CD4-positive, alpha-beta T cell (primary cell): ENCODE results near the gene CASP10. TPM values are rescaled to one million over a fixed set of nuclear protein-coding genes. Genes with fewer than 3 reads are reported as not detected.

Source experiments
- ATAC-seq: fragments of 200-7000 bp; cut with Tn5 transposase; one replicate; pipeline ENCODE4 v1.10.0; 2022; ENCODE audit warnings: mild to moderate bottlenecking; ENCODE audit not compliant: poor library complexity
- CTCF ChIA-PET: fragments of 350-600 bp; sonication (Branson Sonifier 250); formaldehyde crosslinking; loops from one replicate; lab custom pipeline; 2021; ENCODE audit warnings: antibody characterized with exemption, inconsistent platforms; lab: Charles Lee
- POLR2A ChIA-PET: fragments of 350-600 bp; sonication (Branson Sonifier 250); formaldehyde crosslinking; loops from one replicate; lab custom pipeline; 2021; ENCODE audit warnings: antibody characterized with exemption, inconsistent platforms; lab: Charles Lee
- DNase-seq, 14 experiments: peaks; one replicate each; pipeline ENCODE4 v3.0.0-alpha.2; 2013 to 2020; ENCODE audit warnings: mixed read lengths in 2 of 14
- H3K27ac ChIP-seq, 2 donors: one replicate each; pipeline versions ENCODE4 v1.5.1 to v1.7.0; 2013; ENCODE audit warnings: low read length in 2 of 2, low read depth in 1 of 2, mild to moderate bottlenecking in 1 of 2
- H3K27me3 ChIP-seq, 2 experiments: 1 replicate in 1 of 2; 2 replicates in 1 of 2; pipeline versions ENCODE4 v1.6.1 to v1.7.0; 2013; ENCODE audit warnings: low read length in 2 of 2, control low read depth in 1 of 2, mild to moderate bottlenecking in 1 of 2, moderate library complexity in 1 of 2; ENCODE audit not compliant: insufficient read depth in 2 of 2, control insufficient read depth in 1 of 2
- H3K36me3 ChIP-seq: one replicate; pipeline ENCODE4 v1.6.1; 2013; ENCODE audit warnings: low read length, control low read depth; ENCODE audit not compliant: insufficient read depth
- H3K4me1 ChIP-seq: one replicate; pipeline ENCODE4 v1.6.1; 2013; ENCODE audit warnings: low read length, control low read depth; ENCODE audit not compliant: insufficient read depth
- H3K4me3 ChIP-seq: one replicate; pipeline ENCODE4 v1.5.1; 2013; ENCODE audit warnings: mild to moderate bottlenecking, low read length, moderate library complexity
- H3K9me3 ChIP-seq, 2 experiments: 1 replicate in 1 of 2; 2 replicates in 1 of 2; pipeline versions ENCODE4 v1.6.1 to v1.7.0; 2013; ENCODE audit warnings: low read length in 2 of 2, mild to moderate bottlenecking in 2 of 2, control low read depth in 1 of 2, moderate library complexity in 1 of 2; ENCODE audit not compliant: control insufficient read depth in 1 of 2, insufficient read depth in 1 of 2
- H3K27ac Mint-ChIP-seq: one replicate; pipeline ENCODE4 v1.8.0; 2020; ENCODE audit warnings: mixed read lengths
- H3K27me3 Mint-ChIP-seq: one replicate; pipeline ENCODE4 v1.8.0; 2021; ENCODE audit warnings: mixed read lengths
- H3K36me3 Mint-ChIP-seq: one replicate; pipeline ENCODE4 v1.8.0; 2021; ENCODE audit warnings: low read depth, mixed read lengths
- H3K4me1 Mint-ChIP-seq: one replicate; pipeline ENCODE4 v1.8.0; 2021; ENCODE audit warnings: low read depth, mixed read lengths
- H3K4me3 Mint-ChIP-seq: one replicate; pipeline ENCODE4 v1.8.0; 2020; ENCODE audit warnings: mild to moderate bottlenecking, mixed read lengths
- H3K9me3 Mint-ChIP-seq: one replicate; pipeline ENCODE4 v1.8.0; 2020; ENCODE audit warnings: mixed read lengths
- intact Hi-C, 2 experiments: fragments of 100-400 bp; cut with DNase I in 1 of 2; cut with micrococcal nuclease in 1 of 2; formaldehyde crosslinking; loops; one replicate each; pipeline versions ENCODE4 v1.15.1 to v1.9.0; 2023 to 2025; cut with DNase I, micrococcal nuclease
- total RNA-seq, 174 experiments: library from RNA in 2 of 174; stranded (reverse) in 2 of 174; gene quantifications; one replicate each; pipeline ENCODE4 v1.2.3 and lab custom pipeline; 2021 to 2026
- TF ChIP-seq, protein P1 (sequence below): fragments of 200-600 bp; IDR thresholded peaks from one replicate; pipeline ENCODE4 v1.8.0; 2022; ENCODE audit warnings: antibody characterized with exemption, mild to moderate bottlenecking

The CASP10 gene
- total RNA-seq, 2 experiments from 2014 or later, result 12.6 to 13.7 TPM

- H3K4me1 Mint-ChIP-seq, result peaks cover 42% of the 10 kb centered on the region
- TF ChIP-seq, protein P1, sequence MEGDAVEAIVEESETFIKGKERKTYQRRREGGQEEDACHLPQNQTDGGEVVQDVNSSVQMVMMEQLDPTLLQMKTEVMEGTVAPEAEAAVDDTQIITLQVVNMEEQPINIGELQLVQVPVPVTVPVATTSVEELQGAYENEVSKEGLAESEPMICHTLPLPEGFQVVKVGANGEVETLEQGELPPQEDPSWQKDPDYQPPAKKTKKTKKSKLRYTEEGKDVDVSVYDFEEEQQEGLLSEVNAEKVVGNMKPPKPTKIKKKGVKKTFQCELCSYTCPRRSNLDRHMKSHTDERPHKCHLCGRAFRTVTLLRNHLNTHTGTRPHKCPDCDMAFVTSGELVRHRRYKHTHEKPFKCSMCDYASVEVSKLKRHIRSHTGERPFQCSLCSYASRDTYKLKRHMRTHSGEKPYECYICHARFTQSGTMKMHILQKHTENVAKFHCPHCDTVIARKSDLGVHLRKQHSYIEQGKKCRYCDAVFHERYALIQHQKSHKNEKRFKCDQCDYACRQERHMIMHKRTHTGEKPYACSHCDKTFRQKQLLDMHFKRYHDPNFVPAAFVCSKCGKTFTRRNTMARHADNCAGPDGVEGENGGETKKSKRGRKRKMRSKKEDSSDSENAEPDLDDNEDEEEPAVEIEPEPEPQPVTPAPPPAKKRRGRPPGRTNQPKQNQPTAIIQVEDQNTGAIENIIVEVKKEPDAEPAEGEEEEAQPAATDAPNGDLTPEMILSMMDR, result no peak
- POLR2A ChIA-PET, result interaction anchor here (0.7 kb wide), 1 partner anchor 10 kb away, joined by 3 read pairs; no protein-coding TSS in a partner anchor
- H3K9me3 Mint-ChIP-seq, result no peaks in the 10 kb centered on the region
- Histone ChIP-seq H3K27ac (no peak overlapping the region), H3K27me3 (no peaks in the 10 kb centered on the region), H3K4me1 (peaks cover 21% of the 10 kb centered on the region), H3K4me3 (no peak overlapping the region), H3K9me3 (no peaks in the 10 kb centered on the region), H3K36me3 (peaks cover 63% of the 10 kb centered on the region)
- CTCF ChIA-PET, result interaction anchor here (1.5 to 1.6 kb wide), 2 partner anchors 18 to 31 kb away, joined by 5 to 6 read pairs; partner anchors contain the start of gene CASP10
- DNase-seq (no peak), ATAC-seq (no peak)
- H3K27me3 Mint-ChIP-seq, result no peaks in the 10 kb centered on the region
- intact Hi-C loops, result no loop called here
- no peak overlapping the region for H3K4me3 Mint-ChIP-seq
- peak overlapping the region; percentile 54 for H3K27ac Mint-ChIP-seq
- H3K36me3 Mint-ChIP-seq, result peaks cover 78% of the 10 kb centered on the region
Observed at GRCh38 chr2:201201371-201201770, 18.4 kb downstream of the CASP10 start.

- DNase-seq, result no peak
- ChIA-PET POLR2A (interaction anchor here (0.6 to 2.1 kb wide), 6 partner anchors 10 to 28 kb away, joined by 3 to 7 read pairs (median 4); partner anchors contain the start of gene CASP10), CTCF (interaction anchor here (0.9 kb wide), 1 partner anchor 63 kb away, joined by 3 read pairs; no protein-coding TSS in a partner anchor)
- H3K36me3 ChIP-seq, result peaks cover 51% of the 10 kb centered on the region
- Mint-ChIP-seq H3K36me3 (peaks cover 78% of the 10 kb centered on the region), H3K9me3 (no peaks in the 10 kb centered on the region), H3K27ac (peak overlapping the region; percentile 62), H3K27me3 (no peaks in the 10 kb centered on the region), H3K4me1 (peaks cover 38% of the 10 kb centered on the region), H3K4me3 (no peak overlapping the region)
- peaks cover 20% of the 10 kb centered on the region for H3K4me1 ChIP-seq
- no peak overlapping the region for H3K4me3 ChIP-seq
- H3K27ac ChIP-seq, result no peak overlapping the region
- TF ChIP-seq, protein P1, result no peak
- H3K9me3 ChIP-seq, result no peaks in the 10 kb centered on the region
- intact Hi-C loops, result loop anchor here in 1 of 2 experiments (2.0 kb wide), 1 partner anchor 17 kb away; no protein-coding TSS in a partner anchor
- H3K27me3 ChIP-seq, result no peaks in the 10 kb centered on the region
- no peak for ATAC-seq
Observed at GRCh38 chr2:201203916-201204654, 21.1 kb downstream of the CASP10 start.

DNA sequence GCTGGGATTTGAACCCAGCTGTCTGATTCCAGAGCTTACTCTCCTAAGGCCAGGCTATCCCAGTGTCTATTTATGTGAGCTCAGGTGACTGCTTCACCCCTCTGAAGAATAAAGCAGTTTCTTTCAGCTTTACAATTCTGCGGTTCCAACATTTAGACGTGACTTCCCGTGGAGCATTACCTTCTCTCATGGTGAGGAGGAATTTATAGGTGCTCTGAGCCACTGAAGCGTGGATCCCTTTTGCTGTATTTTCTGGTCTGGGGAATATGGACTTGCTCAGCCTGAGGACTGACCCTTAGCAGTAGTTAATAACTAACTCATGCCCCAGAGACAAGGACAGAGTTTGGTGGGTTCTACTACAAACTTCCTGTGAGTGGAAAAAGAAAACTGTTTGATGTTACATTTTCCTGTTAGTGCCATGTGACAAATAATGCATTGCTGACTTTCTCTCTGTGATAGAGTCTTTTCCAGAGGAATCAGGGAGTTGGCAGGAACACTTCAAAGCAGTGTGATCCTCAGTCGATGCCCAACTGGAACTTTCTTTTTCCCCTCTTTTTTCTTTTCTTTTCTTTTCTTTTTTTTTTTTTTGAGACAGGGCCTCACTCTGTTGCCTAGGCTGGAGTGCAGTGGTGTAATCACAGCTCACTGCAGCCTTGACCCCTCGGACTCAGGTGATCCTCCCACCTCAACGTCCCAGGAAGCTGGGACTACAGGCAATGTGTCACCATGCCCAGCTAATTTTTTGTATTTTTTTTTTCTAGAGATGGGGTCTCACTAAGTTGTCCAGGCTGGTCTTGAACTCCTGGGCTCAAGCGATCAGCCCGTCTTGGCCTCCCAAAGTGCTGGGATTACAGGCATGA is 21.9 kb downstream of the CASP10 start:
- H3K36me3 Mint-ChIP-seq, result peaks cover 81% of the 10 kb centered on the region
- CTCF ChIA-PET, result interaction anchor here (0.6 to 0.9 kb wide), 2 partner anchors 62 to 117 kb away, joined by 3 read pairs; no protein-coding TSS in a partner anchor
- H3K27ac ChIP-seq, result peak overlapping the region in 1 of 2 donors; percentile 19
- H3K9me3 Mint-ChIP-seq, result no peaks in the 10 kb centered on the region
- no peaks in the 10 kb centered on the region for H3K27me3 ChIP-seq
- H3K4me3 Mint-ChIP-seq, result no peak overlapping the region
- H3K4me1 Mint-ChIP-seq, result peaks cover 44% of the 10 kb centered on the region
- H3K4me1 ChIP-seq, result peaks cover 23% of the 10 kb centered on the region
- no peaks in the 10 kb centered on the region for H3K9me3 ChIP-seq
- no peak overlapping the region for H3K4me3 ChIP-seq
- H3K27ac Mint-ChIP-seq, result peak overlapping the region; percentile 62
- POLR2A ChIA-PET, result interaction anchor here (0.9 to 2.1 kb wide), 5 partner anchors 11 to 27 kb away, joined by 3 to 7 read pairs (median 4); partner anchors contain the start of gene CASP10
- H3K36me3 ChIP-seq, result peaks cover 51% of the 10 kb centered on the region
- TF ChIP-seq, protein P1, result no peak
- DNase-seq (no peak), ATAC-seq (no peak)
- intact Hi-C loops, result no loop called here
- H3K27me3 Mint-ChIP-seq, result no peaks in the 10 kb centered on the region
